ENCODE results near the gene AKAP8L.

Gene AKAP8L, protein sequence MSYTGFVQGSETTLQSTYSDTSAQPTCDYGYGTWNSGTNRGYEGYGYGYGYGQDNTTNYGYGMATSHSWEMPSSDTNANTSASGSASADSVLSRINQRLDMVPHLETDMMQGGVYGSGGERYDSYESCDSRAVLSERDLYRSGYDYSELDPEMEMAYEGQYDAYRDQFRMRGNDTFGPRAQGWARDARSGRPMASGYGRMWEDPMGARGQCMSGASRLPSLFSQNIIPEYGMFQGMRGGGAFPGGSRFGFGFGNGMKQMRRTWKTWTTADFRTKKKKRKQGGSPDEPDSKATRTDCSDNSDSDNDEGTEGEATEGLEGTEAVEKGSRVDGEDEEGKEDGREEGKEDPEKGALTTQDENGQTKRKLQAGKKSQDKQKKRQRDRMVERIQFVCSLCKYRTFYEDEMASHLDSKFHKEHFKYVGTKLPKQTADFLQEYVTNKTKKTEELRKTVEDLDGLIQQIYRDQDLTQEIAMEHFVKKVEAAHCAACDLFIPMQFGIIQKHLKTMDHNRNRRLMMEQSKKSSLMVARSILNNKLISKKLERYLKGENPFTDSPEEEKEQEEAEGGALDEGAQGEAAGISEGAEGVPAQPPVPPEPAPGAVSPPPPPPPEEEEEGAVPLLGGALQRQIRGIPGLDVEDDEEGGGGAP

DNA sequence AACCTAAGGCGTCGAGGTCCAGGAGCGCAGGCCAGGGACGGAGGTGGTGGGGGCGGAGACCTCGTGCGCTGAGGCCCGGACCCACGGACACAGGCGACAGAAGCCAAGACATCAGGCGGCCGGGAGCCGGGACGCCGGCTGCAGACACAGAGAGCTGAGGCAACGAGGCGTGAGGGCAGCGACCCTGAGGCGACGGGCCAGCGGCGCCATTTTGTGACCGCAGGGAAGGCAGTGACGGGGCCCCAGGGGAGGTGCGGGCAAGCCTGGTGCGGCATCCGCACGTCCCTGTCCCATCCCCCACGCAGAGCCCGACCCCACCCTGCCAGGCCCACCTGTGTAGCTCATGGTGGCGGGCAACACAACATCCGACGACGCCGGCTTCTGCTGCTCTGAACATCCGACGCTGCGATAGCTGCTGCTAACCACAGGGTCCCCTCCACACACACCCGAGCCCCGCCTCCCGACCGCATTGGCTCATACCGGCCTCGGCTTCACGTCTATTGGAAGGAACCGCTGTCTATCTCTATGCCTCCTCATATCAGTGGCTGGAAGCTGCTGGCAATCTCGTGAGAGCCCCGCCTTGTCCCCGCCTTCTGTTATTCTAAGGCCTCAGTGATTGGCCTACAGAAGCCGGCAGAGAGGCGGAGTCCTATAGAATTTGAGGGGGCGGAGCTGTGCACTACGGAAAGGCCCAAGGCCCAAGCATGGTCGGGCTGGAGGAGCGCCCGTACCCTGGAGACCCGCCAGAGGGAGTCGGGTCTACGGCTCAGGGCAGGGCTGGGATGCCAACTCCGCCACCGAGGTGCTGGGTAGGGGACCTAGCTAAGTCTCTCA is at the start of gene AKAP8L:
Gene AKAP8L (minus strand): TSS at position 410 of the 834 bp plus-strand sequence. CDS start 65 bp downstream, at position 345.
- peak; percentile 96 for DNase-seq (ENCODE audit: low read depth)

DNA sequence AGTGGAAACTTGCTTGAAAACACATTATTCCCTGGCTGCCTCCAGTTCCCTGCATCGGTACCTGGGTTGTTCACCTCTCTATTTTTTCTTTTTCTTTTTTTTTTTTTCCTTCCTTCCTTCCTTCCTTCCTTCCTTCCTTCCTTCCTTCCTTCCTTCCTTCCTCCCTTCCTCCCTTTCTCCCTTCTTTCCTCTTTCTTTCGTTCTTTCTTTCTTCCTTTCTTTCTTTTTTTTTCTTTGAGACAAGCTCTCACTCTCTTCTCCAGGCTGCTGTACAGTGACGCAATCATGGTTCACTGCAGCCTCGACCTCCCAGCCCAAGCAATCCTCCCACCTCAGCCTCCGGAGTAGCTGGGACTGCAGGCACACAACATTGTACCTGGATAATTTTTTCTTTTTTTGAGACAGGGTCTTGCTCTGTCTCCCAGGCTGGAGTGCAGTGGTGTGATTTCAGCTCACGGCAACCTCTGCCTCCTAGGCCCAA is 49.0 kb upstream of the AKAP8L start:
- DNase-seq (ENCODE audit: low read depth), result no peak

DNA sequence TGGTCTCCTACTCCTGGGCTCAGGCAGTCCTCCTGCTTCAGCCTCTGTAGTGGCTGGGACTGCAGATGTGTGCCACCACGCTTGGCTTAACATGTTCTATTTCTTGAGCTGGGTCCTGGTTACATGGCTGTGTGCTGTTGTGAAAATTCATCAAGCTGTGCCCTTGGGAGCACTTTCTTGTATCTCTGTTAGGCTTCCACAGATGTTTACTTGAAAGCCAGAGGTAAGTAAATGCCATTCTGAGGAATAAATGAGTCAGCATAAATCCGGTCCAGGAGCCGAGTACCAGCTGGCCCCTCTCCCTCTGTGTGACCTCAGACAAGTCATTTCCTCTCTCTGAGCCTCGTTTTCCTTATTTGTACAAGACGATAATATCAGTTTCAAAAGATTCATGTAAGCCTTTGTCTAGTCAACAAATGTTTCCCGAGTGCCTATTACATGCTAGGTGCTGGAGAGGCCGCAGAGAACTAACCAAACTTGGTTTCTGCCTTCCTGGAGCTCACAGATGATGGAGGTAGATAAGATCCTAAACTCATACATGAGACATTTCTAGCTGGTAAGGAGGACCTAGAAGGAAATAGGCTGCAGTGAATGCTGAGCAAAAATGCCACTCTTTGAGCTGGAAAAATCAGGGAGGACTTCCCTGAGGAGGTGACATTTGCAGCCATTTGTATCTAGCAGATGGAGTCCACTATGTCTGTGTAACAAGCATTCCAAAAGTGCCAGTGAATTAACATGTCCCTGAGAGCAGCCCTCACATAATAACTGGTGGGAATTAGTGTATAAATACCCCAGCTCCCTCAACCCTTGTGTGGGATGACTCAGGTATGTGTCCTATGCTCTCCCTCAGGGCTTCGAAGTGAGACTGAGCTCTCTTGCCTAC is 48.3 kb upstream of the AKAP8L start:
- peak; percentile 32 for DNase-seq (ENCODE audit: low read depth)

DNA sequence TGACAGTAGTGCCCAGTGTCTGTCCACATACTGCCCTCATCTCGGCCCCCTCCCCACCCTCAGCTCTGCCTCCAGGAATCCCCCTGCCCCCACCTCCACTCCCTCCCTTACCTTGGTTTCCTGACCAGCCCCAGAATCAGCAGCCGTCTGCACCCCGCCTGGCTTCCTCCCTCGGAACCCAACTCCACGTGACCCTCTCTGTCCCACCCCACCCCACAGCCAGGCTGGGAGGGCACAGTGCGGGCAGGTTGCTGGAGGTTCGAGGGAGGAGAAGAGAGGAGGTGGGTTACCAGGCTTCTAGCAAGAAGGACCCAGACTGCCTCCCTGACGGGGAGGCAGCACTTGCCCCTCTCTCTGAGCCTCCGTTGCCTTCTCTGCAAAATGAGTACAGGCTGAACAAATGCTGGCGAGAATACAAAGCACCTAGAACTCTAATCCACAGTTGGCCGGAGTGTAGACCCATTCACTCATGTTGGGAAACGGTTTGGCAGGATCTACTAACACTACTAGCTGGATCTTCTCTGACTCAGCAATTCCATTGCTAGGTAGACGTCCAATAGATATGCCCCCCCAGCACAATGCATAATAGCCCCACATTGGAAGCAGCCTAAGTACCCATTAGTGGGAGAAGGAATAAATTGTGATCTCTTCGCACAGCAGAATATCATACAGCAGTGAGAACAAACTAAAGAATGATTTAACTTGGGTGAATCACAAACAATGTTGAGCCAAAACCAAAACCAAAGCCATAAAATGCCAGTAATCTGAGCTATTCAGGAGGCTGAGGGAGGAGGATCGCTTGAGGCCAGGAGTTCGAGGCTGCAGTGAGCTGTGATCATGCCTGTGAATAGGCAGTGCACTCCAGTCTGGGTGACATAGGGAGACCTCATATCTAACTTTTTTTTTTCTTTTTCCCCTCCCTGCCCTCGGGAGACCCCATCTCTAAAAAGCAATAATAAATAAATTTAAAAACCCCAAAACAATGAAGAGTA is 45.9 kb upstream of the AKAP8L start, which contains the start of gene RASAL3:
Gene RASAL3 (minus strand): TSS at position 151 of the 992 bp plus-strand sequence. CDS start 186 bp downstream, outside the sequence.
- peak; percentile 60 for DNase-seq (ENCODE audit: low read depth)

DNA sequence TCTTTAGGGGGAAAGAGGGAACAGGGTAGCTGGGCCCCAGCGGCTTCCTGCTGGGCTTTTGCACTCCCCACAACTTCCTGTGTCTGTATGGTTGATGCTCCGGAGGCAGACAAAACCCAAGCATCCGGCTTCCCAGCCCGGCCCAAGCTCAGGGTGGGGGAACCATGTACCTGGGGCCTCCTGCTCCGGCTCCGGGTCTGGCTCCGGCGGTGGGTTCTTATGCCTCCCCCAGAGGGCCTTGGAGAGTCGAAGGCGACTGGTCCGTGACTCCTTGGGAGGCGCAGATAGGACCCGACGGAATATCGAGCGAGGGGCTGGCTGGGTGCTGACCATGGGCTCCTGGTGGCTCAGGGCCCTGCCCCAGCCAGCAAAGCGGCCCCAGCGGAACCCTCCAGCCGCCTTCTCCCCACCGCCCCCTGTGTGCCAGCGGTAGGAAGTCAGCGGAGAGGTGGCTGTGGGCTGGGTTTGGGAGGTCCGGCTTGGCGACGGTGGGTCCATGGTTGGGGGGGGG is 45.1 kb upstream of the AKAP8L start:
- DNase-seq (ENCODE audit: low read depth), result peak; percentile 73

DNA sequence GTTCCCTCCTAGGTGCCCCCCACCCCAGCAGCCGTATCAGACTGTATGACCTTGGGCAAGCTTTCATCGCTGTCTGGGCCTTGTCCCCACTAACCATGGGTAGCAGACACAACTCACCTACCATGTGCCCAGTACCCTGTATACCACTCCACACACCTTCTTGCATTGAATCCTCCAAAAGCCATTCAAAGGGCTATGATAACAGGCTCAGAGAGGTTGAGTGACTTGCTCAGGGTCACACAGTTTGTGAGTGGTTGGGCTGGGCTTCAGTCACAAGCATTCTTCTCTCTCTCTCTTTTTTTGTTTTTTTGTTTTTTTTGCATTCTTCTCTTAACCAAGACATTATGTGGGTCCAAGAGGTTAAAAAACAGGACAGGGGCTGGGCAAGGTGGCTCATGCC is 42.9 kb upstream of the AKAP8L start:
- DNase-seq (ENCODE audit: low read depth), result no peak

DNA sequence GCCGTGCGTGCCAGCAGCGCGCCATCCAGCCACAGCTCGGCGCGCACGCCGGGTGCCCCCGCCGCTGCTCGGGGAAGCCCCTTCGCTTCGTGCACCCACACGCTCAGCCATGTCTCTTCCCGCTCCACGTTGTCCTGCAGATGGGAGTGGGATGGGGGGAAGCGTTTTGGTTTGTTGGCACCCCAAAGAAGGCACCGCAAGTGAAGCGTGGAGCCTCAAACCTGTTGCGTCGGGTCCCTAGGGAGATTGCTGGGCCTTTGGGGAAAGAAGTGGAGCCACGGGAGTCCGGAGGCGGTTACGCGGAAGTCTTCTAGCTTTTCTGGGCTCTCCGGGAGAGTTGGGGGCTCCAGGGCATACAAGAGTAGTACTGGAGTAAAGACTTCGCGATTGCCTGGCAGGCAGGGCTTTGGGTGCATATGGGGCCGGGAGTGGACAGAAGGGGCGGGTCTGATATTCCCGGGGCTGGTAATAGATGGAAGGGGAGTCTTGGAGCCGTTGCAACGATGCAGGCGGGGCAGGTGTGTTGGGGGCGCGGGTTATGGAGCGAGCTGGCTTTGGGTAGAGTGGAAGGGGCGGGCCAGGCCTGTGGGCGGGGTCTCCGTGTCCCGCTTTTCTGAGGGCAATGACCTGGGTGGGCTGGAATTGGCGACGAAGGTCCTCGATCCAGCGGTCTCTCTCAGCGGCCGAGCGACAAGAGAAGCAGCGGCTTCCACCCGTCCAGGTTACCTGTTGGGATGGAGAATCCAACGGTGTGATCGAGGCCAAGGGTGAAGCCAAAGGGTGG is 39.1 kb upstream of the AKAP8L start:
- DNase-seq (ENCODE audit: low read depth), result no peak

DNA sequence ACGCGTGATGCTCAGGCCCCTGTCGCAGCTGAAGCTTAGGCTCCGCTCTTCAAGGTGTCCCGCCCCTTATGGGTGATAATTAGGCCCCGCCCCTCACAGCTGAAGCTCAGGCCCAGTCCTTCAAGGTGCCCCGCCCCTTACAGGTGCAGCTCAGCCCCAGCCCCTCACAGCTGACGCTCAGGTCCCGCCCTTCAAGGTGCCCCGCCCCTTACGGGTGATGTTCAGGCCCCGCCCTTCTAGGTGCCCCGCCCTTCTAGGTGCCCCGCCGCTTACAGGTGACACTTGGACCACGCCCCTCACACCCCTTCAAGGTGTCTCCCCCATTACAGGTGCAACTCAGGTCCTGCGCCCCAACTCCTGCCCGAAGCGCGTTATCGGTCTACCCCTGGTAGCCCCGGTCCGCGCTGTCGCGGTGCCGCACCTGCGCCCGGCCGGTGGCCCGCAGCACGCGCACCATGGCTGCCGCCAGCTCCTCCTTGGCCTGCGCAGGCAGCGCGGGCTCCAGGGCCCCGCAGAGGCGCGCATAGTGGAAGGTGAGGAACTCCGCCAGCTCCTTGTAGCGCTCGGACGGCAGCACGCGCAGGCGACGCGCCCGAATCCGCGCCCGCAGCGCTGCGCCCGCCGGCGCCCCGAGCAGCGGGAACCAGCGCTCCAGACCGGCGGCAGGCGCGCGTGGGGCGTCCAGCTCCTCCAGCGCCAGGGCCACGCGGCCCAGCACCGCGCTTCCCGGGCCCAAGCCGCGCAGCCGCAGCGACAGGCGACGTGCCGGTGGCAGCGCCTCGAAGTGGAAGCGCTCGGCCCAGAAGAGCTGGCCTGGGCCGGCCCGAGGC is 38.3 kb upstream of the AKAP8L start:
- no peak for DNase-seq (ENCODE audit: low read depth)

DNA sequence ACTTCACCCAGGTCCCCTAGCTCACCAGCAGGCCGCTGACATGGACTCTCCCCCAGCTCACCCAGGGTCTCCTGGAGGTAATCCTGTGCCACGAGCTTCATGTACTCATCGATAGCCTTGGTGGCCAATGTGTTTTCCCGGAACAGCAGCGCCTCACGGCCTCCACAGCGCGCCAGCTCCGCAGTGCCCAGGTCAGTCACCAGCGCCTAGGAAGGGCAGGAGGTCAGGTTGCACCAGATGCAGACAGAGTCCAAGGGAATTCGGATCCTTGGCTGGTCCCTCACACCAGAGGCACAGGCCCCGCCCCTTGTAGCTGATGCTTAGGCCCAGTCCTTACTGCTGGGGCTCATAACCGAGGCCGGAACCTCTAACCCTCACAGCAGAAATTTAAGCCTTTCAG is 37.7 kb upstream of the AKAP8L start:
- DNase-seq (ENCODE audit: low read depth), result no peak

DNA sequence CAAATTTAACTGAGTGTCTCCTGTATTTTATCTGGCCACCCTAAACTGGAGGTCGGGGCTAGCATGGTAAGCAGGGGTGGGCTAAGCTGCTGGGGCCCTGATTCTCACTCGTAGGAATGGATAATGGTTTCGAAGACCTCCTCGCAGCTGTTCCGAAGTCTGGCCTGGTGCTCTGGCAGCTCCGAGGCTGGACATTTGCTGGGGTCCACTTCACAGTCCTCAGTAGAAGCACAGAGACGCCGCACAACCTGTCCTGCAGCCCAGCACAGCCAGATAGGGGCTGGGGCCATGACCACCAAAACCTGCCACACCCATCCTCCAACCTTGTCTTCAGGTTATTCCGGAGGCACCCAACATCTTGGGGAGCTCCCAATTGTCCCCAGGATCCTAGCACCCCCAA is 37.2 kb upstream of the AKAP8L start:
- DNase-seq (ENCODE audit: low read depth), result no peak

DNA sequence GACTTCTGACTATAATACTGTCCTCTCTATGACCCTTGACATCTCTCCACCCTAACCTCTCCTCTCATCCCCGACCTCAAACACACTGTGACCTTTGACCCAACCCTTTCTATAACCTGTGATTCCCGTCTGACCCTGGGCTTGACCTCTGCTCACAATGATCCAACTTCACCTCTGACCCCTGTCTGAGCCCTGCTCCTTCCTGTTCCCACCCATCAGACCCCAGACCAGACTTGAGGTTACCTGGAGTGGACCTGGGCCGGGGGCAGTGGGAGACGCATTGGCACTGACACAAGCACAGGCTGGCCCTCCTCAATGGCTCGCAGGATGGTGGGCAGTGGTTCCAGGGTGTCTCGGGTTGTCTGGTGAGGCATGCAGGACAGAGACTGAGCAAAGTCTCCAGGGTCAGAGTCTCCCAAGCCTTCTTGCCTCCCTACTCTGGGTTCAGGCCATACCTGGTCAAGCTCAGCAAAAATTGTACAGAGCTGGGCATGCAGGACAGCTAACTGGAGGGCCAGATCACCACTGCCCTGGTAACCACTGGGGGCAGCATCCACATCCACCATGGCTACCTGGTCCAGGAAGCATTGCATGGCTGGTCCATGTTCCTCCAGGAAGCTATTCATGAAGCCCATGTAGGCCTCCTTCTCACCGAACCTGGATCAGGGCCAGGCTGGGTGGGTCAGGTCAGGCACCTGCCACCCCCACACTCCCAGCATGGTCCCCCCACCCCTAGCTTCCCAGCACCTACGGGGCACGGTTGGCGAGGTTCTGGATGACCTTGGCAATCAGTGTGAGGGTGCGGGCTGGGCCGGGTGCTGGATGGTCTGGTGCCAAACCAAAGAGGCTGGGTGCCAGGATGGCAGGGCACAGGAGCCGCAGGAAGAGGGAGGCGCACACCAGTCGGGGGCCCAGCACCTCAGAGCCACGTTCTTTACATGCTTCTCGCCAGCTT is 35.4 kb upstream of the AKAP8L start:
- DNase-seq (ENCODE audit: low read depth), result no peak

DNA sequence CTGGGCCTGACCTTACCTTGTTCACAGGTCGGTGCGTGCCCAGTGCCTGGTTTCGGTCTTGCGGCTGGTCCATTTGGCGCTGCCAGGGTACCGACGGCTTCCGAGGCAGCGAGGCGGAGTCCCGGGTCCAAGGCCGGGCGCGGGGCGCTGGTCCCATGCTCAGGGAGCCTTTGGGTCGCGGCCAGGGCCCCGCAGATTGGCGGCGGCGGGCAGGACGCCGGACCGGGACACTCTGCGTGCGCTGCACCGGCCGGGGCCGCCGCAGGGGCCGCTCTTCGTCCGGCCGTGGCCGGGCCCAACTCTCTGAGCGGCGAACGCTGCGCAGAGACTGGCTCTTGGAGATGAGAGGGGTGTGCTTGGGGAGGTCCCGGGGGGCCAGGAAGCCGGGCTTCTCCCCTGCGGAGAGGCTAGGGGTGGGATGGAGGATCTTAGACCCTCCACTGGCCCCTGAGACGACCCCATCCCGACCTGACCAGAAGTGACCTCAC is 34.3 kb upstream of the AKAP8L start:
- DNase-seq (ENCODE audit: low read depth), result no peak

DNA sequence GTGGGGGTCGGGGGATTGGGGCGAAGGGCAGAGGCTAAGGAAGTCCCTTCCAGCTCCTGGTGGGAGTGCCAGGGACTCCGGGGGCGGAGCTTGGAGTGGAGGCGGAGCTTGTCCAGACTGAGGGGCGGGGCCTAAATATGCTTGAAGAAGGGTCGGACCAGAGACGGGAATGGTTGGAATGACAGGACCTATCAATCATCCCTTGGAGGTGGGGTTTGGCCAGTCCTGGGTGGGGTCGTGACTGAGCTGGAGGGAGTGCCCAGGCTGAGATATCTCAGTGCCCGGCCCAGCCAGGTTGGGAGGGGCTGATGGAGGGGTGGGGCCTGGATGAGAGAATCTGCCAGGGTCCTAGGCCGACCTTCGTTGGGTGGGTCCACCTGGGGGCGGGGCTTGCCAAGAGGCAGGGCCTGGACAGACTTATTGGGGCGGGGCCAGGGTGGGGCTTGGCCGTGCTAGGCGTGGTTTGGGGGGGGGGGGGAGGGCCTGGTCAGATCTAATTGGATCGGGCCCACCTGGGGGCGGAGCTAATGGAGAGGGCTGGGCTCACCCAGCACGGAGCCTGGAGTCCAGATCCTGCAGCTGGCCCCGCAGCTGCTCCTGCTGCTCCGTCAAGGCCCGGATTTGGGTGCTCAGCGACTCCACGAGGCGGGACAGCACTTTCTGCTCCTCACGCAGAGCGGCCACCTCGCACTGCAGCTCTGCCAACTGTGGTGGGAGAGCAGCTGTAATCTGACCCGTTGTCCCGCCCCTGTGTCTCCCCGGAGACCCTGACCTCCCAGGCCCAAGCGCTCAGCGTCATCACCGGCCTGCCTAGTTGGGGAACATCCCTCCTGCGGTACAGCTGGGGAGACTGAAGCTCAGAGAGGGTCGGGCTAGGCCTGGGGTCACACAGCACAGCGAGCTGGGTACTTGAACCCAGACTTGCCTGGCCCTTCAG is 33.6 kb upstream of the AKAP8L start:
- no peak for DNase-seq (ENCODE audit: low read depth)

DNA sequence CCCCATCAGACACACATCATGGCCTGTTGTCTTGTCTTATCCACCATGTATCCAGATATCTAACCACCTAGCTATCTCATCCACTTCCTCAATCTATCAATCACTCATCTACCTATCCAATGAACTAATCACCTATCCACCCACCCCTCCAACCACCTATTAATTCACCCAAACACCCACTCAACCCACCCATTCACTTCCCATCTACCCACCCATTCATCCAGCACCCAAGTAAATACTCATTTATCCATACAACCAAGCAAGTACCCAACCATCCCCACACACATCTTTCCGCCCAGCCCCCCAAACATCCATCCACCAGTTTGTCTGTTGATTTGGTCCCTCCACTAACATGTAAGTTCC is 31.7 kb upstream of the AKAP8L start:
- no peak for DNase-seq (ENCODE audit: low read depth)

DNA sequence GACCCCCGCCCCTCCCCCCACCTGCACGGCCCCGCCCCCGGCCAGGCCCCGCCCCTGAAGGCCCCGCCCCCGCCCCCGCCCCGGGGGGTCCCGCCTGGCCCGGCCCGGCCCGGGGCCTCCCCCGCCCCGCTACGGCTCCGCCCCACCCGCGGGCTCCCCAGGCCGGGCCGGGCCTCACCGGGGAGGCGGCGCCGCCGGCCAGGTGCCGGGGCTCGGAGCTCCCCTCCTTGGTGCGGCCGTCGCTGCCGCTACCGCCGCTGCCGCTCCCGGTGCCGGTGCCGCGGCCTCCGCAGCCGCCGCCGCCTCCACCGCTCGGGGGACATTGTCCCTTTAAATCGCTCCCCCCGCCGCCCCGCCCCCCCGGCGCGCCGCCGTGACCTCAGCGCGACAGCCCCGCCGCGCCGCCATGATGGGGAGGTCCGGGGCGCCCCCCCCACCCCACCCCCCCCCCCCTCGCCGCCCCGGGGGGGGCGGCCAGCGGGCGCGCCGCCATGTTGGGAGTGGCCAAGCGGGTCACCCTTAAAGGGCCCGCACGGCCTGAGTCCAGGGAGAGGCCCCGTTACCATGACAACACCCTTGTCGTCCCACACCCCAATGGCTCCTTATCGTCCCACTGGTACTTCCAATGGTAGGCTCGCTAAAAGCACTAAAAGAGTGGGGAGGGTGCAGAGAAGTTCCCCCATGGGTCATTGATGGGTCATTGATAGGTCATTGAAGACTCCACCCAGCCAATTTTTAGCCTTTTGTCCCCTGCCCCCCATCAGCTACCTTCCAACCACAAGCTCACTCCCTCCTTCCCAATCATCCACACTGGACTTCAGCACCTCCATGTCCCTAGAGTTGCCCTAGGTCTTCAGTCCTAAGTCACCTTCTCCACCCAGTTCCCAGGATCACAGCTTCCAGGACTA is 31.1 kb upstream of the AKAP8L start, which contains the start of gene WIZ:
Gene WIZ (minus strand): TSS at position 337 of the 908 bp plus-strand sequence. CDS start 1,649 bp downstream, outside the sequence.
- peak; percentile 77 for DNase-seq (ENCODE audit: low read depth)
